Bronchial smooth muscle cell (primary cell): Measurements from ENCODE around the gene ASIC3. TPM values are rescaled to one million over a fixed set of nuclear protein-coding genes. Genes with fewer than 3 reads are reported as not detected.

Source experiments
- total RNA-seq: library from RNA; depleted of rRNA; stranded (reverse); fragments of >200 nt; gene quantifications from 2 replicates; pipeline ENCODE4 v1.2.1, GENCODE V29; 2014

The ASIC3 gene
- 0.09 TPM in 1 of 2 replicates, not detected in the other for total RNA-seq

DNA sequence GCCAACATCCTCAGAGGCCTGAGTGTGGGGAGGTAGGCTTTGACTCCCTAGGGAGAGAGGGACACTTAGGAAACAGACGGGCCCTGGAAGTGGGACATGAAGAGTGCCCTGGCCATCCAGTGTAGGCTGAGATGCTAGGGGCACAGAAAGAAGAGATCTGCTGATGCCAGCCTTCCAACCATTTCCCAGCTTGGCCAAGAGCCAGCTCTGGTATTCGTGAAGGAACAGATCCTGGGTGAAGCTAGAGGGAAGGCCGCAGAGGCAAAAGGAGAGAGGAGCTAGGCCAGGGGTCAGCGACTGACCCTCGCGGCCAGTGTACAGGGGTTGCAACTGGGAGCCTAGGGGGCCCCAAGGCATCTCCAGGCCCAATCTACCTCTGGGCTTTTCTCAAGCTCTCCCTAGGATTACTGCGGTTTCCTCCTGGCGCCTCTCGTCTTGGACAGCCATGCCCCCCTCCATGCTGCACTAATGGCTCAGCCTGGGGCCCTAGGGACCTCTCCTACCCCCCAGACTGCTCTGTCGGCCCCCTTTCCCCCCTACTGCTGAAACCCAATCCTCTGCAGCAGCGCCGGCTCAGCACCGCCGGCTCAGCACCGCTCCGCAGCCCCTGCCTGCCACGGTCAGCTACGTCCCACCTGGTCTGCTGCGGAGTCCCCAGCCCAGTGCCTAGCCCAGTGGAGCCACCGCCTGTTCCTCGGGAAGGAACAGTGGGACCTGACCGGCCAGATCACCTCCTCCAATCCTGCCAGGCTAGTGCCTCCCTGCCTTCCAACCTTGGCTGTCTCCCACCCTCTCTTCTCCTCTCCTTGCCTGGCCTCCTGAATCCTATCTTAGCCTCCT lies at the start of gene ASIC3:
ASIC3 (plus strand) TSS at position 556 of the 840 bp plus-strand sequence. CDS start 355 bp downstream, outside the sequence.

DNA sequence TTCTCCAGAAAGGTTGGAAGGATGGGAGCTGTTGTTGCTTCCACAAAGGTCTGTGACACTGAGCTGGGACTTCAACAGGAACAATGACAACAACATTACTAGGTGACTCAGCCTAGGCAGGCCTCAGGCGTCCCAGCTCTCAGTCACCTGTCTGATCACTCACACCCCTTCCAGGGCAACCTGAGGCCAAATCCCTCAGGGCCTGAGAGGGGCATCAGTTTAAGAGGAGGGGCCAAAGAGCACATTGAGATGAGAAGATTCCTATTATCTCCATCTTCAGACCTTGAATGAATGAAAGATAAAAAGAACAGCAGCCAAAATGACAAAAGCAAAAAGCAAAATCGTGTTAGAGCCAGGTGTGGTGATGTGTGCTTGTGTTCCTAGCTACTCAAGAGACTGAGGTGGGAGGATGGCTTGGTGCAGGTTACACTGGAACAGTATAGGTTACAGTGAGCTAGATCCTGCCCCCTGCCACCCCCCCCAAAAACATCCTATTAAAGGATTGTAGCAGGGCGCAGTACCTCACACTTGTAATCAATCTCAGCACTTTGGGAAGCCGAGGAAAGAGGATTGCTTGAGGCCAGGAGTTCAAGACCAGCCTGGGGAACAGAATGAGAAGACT lies 23.8 kb upstream of the ASIC3 start, which contains the start of gene ATG9B:
ATG9B (minus strand) TSS at position 60 of the 622 bp plus-strand sequence. CDS start 71 bp downstream, outside the sequence.

DNA sequence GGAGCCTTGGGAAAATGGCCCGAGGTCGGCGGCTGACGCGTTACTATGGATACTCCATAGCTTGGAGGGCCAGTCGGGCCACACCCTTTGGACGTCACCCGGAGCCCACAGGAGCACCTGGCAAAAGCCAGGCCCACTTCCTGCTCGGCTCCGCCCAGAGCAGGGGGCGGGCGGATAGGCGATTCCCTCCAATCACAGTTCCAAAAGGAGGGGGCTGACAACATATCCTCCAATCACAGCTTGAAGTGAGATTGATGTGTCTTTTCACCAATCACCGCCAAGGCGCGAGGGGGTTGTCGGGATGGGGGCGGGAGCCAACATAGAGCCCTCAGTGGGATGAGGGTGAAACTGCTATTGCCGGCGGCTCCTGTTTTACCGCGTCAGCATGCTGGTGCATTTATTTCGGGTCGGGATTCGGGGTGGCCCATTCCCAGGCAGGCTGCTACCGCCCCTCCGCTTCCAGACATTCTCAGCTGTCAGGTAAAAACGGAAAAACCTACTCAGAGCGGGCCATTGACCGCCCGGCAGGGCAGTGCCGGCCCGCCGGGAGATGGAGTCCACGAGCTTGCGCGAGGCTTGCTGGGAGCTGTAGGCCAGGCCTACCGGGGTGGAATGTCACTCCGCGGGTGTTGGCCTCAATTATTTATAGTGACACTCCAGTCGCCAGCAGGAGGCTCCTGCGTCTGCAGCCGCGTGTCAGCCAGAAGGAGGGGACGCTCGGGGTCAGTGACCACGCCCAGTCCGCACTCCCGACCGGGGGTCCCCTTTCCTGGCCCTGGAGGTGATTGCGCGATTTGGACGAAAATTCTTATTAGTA lies 20.0 kb upstream of the ASIC3 start, which contains the start of gene ABCB8:
ABCB8 (plus strand) TSS at position 320 of the 817 bp plus-strand sequence; CDS start at position 386, 66 bp downstream.

GRCh38 chr7:151057506-151057988 lies 9.2 kb downstream of the ASIC3 start, which contains the start of gene CDK5:
Gene CDK5, minus strand, starts transcription at chr7:151057897. Its CDS starts 49 bp downstream, at chr7:151057848.

DNA sequence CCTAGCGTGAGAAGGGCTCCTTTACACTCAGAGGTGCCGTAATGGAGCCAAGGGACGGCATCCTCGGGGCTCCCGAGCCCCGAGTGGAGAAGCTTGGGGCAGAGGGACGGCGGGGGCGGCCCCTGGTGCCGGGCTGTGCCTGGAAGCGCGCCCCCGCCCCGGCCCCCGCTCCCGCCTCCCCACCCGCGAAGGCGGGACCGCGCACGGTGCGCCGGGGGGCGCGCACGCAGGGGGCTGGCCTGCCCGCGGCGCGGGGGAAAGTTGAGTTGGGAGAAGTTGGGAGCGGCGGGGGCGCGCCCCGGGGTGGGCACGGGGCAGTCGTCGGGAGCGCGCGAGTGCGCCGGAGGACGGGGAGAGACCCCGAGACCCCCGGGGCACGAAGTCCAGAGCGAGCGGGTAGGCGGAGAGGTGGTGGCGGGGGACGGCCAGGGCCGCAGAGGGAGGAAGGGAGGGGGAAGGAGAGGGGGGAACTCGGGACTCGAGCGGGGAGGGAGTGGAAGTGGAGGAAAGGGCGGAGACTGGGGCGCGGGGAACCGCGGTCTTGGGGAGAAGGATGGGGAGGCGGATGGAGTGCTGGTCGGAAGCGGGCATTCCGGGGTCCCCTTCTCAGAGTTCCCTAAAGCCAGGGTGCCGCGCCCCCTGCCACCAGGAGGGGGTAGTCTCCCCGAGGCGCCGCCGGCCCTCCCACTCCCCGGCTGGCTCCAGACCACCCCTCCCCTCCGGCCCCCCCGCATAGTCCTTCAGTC lies 11.2 kb downstream of the ASIC3 start, which contains the start of gene SLC4A2:
SLC4A2 (plus strand) TSS at position 223 of the 746 bp plus-strand sequence. CDS start 2,399 bp downstream, outside the sequence.

GRCh38 chr7:151080522-151081169 lies 32.3 kb downstream of the ASIC3 start, which contains the start of gene FASTK:
Gene FASTK, minus strand, starts transcription at chr7:151080809. Its CDS starts 43 bp downstream, at chr7:151080766.

DNA sequence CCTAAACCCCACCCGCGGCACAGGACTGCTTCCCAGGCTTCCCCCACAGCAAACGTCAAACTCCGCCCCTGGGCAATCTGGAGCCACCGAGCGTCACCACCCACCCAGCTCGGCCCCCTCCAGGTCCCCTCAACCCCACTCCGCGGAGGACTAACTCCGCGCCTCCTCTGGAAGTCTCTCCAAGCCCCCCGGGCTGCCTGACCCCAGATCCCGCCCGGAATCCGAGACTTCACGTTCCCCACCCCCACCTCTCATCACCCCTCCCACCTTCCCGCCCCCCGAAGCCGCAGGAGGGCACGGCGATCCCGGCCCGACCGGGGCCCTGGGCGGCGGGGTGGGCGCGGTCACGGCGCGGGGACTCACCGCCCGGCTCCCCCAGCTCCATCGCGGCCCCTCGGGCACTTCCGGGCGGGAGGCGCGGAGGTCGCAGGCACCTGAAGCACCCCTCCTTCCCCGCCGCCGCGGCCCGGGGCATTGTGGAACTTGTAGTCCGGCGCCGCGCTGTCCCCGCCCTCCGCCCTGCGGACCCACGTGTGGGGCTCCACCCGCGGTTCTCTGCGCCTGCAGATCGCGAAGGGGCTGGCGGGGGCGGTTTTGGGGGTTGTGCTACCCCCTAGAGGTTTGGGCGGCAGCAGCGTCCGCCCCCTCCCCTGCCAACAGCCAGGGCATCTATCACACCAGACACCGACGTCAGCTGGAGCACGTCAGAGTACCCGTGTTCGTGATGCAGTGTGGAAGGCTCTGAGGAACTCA lies 34.9 kb downstream of the ASIC3 start, which contains the start of gene TMUB1:
TMUB1 (minus strand) TSS at position 423 of the 753 bp plus-strand sequence. CDS start 930 bp downstream, outside the sequence.

GRCh38 chr7:151085691-151086620 lies 37.6 kb downstream of the ASIC3 start, which contains the start of gene AGAP3:
Gene AGAP3, plus strand, starts transcription at chr7:151086475. Its CDS starts 267 bp downstream, at chr7:151086742.

Other genes starting within 250 kb of the ASIC3 start
- 0.09 TPM in 1 of 2 replicates, not detected in the other for gene TMEM176B, start 248.2 kb upstream of the ASIC3 start, total RNA-seq
- gene TMEM176A, start 247.8 kb upstream of the ASIC3 start, total RNA-seq = not detected in 2 replicates
- not detected in 2 replicates for gene AOC1, start 196.0 kb upstream of the ASIC3 start, total RNA-seq
- under 0.01 and 0.17 TPM in 2 replicates for gene KCNH2, start 70.2 kb upstream of the ASIC3 start, total RNA-seq
- gene NOS3, start 57.5 kb upstream of the ASIC3 start, total RNA-seq = 0.17 and 0.32 TPM in 2 replicates
- under 0.01 TPM in 2 replicates for gene ATG9B, start 24.0 kb upstream of the ASIC3 start, total RNA-seq
- gene ABCB8, start 20.1 kb upstream of the ASIC3 start, total RNA-seq = 17.8 and 20.8 TPM in 2 replicates
- 29.6 TPM in 2 replicates for gene CDK5, start 9.4 kb downstream of the ASIC3 start, total RNA-seq
- gene SLC4A2, start 11.1 kb downstream of the ASIC3 start, total RNA-seq = 53.1 and 64.0 TPM in 2 replicates
- 55.0 and 57.5 TPM in 2 replicates for gene FASTK, start 32.3 kb downstream of the ASIC3 start, total RNA-seq
- 11.6 and 15.6 TPM in 2 replicates for gene TMUB1, start 35.0 kb downstream of the ASIC3 start, total RNA-seq
- 34.2 and 40.8 TPM in 2 replicates for gene AGAP3, start 37.9 kb downstream of the ASIC3 start, total RNA-seq
- gene GBX1, start 119.2 kb downstream of the ASIC3 start, total RNA-seq = not detected in 2 replicates
- not detected in 2 replicates for gene ASB10, start 138.7 kb downstream of the ASIC3 start, total RNA-seq
- not detected in 2 replicates for gene H2BK1, start 162.0 kb downstream of the ASIC3 start, total RNA-seq
- gene ABCF2, start 178.7 kb downstream of the ASIC3 start, total RNA-seq = 31.0 and 42.7 TPM in 2 replicates
- 37.0 and 49.8 TPM in 2 replicates for gene CHPF2, start 184.0 kb downstream of the ASIC3 start, total RNA-seq
- gene SMARCD3, start 200.2 kb downstream of the ASIC3 start, total RNA-seq = 31.8 and 33.4 TPM in 2 replicates